Stimulated activated CD8-positive, alpha-beta memory T cell treated with anti-CD3 and anti-CD28 coated beads, Interleukin-12 subunit alpha, Interleukin-12 subunit beta, amount 100 ng/mL, for 24 hours (primary cell): ENCODE results near the gene ENDOU.

Experiments used
- DNase-seq: peaks from one replicate; pipeline ENCODE4 v3.0.0-alpha.2; 2020; ENCODE audit errors: extremely low read depth

ENDOU gene

DNA sequence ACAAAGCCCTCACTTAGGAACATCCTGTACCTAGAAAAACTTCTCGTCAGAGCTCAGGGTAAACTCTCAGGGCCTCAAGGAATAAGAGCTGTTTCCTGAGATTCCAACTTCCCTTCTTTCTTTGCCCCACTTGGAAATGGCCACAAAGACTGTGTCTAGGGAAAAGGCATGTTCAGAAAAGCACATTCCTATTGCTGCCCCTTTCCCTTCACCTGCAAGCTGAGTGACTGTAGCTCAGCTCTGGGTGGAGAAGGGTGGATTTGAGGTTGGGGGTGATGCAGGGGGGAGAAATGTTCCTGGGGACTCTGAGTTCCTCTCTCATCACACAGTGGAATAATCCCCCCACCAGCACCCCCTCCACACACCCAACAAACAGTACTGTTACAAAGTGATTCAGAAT lies 6.8 kb downstream of the ENDOU start:
- DNase-seq, result no peak

DNA sequence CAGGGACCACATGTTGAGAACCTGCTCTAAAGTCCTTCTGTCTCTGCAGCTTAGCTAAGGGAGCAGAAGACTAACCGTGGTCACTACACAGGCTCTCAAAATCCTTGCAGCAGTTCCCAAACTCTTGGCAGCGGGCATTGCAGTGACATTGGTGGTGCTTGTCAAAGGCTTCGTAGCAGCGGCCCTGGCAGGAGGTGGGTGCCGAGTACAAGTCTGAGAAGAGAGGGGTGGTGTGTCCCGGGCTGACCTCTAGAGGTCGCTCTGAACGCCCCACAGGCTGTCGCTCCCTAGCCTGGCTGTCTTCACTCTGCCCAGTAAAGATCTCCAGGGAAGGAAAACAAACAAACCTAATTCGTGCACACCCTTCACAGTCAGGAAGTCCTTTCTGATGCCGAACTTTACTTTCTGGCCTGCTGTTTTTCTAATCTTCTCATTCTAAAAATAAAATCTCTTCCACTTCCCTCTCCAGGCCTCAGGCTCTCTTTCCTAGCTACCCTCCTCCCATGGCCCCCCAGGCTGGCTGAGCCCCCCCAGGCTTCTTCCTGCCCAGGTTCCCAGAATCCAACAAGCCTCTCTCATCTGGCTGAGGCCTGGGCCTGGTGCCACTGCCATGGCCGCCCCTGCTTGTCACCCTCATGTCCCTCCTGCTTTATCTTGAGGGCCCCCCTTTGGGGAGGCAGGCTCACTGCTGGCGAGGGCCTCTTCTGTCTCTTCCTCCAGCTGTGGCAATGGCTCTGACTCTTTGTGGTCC lies 7.7 kb downstream of the ENDOU start:
- no peak for DNase-seq

DNA sequence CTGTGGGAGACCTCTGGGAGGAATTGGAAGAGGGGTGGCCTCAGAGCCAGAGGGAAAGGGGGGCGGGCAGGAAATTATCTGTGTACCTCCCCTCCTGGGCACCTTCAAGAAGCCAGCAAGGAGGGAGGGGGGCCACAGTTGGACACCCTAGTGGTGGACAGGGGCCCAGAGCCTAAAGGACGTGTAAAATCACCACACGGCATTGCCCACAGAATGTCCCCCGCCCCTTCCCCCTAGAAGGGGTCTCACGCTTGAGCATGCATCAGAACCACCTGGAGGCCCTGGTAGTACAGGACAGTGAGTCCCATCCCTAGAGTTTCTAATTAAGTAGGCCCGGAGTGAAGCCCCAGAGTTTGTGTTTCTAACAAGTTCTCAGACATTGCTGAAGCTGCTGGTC lies 8.2 kb downstream of the ENDOU start:
- DNase-seq, result no peak

DNA sequence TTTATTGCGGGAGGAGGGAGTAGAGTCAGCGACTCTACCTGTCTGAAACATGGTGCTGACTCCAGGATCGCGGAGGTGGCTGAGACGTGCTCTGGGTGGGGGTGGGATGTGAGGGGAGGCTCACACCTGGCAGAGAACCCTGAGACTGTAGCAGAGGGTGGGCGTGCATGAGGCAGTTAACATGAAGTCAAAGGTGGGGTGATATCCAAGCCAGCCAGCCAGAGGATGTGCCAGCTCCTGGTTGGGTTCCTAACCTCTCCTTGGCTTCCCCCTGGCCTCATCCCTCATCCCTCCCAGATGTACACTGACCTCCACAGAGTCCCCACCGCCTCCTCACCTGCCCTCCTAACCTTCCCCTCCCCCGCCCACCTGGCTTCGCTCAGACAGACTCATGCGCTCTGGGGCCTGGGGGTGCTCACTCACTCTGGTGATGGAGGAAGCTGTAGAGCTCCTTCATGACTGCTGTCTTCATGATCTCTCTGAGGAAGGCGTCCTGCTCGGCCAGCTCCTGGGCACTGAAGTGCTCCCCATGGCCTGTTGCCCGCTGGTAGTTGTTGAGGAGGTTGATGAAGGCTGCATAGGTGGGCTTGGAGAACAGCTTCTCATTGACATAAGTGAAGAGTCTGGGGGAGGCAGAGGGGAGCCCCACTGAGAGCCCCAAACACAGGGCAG lies 9.3 kb downstream of the ENDOU start:
- DNase-seq, result no peak

DNA sequence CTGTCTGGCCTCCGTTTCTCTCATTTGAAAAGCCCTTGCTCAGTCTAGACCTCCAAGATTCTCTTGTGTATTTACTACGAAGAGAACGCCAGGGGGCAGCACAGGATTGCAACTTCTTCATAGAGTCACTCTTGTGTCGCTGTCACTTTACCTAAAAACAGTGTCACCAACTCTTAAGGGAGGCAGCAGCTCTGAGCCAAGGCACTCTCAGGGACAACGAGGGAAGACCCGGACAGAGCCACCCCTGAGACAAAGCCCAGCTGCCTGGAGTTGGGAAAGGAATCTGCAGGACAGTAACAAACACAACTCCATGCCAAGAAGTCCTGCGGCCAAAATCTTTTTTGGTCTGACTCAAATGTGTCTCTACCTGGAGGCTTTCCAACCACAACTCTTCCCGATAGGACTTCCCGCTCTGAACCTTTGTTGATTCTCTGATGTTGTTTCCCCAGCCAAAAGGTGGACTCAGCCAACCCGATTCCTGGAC lies 9.9 kb downstream of the ENDOU start:
- DNase-seq, result peak; percentile 25

DNA sequence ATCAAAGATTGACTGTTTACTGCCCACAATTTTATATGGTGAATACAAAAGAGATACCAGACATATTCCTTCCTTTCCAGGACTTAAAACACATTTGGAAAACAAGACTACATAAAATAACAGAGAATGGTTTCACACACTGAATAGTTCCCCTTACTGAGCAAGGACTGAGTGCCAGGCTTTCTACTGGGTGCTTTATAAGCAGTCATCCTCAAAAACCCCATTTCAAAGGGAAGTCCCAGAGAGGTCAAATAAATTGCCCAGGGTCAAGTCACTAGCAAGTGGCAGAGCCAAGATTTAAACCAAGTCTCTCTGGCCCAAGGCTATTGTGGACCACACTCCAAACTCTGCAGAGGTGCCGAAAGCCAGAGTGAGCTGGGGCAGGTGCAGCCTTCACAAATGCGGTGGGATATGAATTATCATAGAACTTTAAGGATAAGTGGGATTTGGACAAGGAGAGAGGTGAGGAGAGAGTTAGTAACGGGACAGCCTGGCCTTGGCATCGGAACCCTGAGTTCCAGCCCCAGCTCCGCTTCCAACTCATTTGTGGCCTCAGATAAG lies 10.4 kb downstream of the ENDOU start:
- no peak for DNase-seq

DNA sequence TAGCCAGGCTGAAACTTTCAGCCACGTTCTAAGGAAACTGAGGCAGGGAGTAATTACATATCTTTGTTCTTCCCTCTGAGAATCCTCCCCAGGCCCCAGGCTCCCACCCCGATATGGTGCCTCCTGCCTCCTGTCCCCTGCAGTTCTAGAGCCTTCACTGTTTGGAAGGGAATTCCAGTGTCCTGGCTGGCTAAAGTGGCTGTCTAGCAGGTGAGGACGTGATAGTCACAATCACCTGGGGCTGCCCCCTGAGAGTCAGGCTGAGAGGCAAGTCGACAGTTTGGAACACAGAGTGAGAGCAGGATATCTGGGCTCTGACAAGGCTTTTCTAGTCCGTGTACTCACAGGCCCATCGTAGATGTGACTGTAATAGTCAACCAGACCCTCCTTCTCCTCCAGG lies 13.1 kb downstream of the ENDOU start:
- DNase-seq, result no peak

DNA sequence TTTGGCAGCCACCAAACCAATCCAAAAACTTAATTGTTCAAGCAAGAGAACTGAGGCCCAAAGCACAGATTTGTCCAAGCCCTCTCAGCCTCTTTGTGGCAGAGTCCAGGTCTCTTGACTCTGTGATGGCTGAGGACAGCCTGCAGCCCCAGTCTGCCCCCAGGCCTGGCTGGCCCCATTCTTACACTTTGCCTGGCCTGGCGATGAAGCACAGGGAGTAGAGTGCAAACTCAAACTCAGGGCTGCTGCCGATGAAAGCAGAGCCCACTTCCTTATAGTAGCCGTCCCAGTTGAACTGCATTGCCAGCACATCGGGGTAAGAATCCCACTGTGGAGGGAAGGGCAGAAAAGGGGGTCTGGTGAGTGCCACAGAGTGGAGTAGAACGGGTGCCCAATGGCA lies 13.8 kb downstream of the ENDOU start:
- no peak for DNase-seq

DNA sequence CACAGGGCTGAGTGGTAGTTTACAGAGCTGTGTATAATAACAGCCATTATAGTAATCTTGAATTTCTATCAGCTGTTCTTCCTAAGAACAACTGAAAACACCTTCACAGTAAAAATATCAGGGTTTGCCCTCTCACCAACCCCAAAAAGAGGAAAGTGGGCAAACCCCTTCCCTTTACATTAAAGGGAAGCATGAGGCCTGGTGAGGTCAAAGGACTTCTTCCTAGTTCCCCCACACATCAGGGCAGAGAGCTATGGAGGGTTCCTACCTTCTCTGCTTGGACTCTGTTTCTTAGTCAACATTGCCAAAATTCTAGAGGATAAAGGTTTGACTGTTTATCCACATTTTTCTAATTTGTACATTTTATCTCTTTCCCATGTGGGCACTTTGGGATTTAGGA lies 15.0 kb downstream of the ENDOU start:
- DNase-seq, result no peak

DNA sequence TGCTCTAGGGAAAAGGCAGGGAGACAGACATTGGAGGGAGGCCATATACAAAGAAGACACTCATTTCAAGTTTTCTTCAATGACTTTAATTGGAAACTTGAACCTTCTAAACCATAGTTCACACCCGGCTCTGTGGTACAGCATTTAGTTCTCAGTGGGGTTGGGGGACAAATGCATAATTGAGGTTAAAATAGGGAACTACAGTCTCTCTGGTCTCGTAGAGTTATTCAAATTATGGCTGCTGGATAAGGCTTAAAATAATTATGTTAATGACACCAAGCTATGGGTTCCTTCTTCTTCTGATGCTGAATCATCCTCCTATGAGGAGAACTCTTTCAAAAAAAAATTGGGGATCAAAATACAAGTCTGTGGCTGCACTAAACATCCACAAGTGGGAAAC lies 15.6 kb downstream of the ENDOU start:
- no peak for DNase-seq

DNA sequence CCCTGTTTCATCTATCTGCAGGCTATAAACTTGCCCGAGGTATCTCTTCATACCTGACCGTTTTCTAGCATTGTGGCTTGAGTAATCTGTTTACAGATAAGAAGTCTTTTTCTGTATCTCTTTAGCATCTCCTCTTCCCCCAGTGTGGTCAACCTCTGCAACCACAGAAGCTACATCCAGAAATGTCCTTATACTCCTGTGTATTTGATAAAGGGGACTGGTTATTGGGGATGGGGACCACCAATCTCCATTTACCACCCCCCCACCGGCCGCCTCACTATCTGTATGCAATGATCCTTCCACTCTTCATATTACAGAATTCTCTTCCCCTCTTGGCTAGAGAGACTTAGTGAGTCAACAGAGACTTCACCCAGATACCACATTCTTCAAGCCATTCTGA lies 16.1 kb downstream of the ENDOU start:
- no peak for DNase-seq

DNA sequence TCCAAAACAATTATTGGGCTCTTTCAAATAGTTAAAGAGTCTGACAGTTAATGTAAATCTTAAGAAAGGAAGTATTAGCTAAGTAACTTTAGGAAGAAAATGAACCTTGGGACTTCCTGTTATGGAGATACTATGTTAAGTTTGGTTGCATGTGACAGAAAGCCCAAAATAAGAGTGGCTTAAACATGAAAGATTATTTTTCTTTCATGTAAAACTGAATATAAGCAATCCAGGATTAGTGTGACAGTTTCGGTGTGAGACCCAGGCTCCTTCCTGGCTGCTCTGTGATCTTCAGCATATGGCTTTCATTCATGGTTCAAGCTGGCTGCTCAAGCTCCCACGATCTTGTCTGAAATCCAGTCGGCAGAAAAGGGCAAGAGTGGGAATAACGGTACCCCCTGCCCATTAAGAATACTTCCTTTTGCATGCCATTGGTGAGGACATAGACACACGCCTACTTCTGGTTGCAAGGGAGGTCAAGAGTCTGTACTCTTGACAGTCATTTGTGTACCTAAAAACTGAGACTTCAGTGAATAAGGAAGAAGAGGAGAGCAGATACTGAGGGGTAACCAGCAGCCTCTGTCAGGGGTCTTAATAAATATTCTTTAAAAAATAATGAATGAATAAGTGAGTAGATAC lies 17.3 kb downstream of the ENDOU start:
- no peak for DNase-seq

DNA sequence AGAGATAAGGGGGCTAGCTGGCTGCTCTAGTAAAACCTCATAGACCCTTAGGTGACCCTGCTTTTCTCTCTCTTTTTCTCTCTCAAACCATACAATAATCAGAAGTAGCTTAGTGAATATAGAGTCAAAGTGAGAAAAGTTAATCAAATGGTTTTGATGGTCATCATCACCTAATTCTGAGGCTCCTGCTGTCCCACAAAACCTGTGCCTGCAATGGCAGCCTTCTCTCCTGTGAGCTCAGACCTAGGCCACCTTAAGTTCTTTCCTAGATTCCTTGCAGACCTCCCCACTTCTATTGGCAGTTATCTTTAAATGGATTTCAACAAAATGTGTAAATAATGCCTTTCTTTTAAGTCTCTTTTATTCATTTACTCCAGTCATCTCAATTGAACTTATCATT lies 17.9 kb downstream of the ENDOU start:
- no peak for DNase-seq

DNA sequence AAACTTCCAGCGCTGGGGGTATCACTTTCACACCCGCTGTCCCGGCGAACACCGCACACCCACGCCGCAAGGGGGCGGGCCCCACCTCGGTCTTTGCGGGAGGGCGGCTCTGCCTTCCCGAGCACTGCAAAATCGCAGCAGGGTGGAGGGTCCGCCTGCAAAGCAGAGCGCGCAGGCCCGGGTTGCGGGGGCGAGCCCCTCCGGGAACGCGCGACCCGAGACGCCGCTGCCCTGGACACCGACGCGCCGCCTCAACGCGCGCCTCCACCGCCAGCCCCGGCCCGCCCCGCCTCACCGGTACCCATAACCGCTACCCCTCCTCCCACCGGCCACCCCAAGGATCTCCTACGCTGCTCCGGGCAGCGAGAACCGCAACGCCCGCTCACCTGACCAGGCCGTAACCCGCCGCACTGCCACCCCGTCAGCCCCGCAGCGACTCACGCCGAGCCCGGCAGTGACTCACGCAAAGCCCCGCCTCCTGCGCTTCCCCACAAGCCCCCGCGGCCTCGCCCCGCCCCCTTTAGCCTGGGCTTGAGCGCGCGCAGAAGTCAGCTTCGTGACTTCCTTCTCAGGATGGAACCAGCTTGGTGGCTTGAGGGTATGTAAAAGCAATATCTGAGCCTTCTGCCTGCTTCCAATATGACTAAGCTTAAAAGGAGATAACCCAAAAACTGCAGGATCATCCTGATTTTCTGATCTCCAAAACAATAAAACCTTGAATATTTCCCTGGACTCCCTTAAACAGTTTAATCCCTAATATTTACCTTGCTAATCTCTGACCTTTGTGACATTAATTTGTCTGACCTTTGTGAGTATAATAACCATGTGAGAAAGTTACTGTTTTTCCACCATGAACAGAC lies 19.5 kb downstream of the ENDOU start, which contains the start of gene RPAP3:
Gene RPAP3, minus strand, starts transcription at position 465 of the 860 bp plus-strand sequence. CDS start 3,190 bp downstream, outside the sequence.
- DNase-seq, result peak; percentile 98

DNA sequence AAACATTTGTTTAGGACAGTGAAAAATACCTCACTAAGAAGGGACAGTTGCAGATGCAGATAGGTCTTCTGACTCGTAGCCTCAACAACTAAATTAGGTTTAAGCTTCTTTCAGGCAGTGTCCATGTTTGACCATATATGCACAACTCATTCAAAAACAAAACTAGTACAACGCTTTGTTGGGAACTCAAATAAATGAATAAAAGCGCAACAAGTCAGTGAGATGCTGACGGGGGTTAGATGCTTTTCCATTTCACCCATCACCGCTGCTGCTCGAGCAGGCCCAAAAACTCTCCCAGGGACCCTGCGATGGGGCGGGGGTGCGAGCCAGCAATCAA lies 20.1 kb downstream of the ENDOU start:
- no peak for DNase-seq

DNA sequence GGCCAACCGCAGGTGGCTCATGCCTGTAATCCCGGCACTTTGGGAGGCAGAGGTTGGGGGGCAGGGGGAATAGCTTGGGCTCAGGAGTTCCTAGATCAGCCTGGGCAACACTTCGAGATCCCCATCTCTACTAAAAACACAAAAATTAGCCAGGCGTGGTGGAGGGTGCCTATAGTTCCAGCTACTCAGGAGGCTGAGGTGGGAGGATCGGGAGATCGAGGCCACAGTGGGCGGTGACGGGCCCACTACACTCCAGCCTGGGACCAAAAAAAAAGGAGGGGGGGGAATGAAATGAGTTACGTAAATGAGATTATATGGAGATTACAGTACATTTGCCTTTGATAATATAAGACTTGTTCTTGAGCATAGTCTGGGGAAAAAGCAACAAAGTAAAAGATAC lies 20.6 kb downstream of the ENDOU start:
- no peak for DNase-seq

DNA sequence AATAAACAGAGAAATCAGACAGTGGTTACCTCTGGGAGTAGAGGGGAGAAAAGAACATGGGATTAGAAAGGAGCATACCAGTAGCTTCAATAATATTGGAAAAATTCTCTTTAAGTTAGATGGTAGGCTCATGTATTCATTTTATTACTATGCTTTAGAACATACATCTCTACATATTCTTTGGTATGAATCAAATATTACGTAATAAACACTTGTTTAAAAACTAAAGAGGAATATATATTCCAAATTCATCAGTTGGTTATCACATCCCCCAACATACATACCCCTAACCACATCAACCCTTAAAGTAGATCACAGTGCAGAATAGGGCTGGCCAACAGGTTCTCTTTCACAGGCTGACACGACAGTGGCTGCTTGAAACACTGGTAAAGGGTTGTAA lies 25.0 kb downstream of the ENDOU start:
- no peak for DNase-seq

DNA sequence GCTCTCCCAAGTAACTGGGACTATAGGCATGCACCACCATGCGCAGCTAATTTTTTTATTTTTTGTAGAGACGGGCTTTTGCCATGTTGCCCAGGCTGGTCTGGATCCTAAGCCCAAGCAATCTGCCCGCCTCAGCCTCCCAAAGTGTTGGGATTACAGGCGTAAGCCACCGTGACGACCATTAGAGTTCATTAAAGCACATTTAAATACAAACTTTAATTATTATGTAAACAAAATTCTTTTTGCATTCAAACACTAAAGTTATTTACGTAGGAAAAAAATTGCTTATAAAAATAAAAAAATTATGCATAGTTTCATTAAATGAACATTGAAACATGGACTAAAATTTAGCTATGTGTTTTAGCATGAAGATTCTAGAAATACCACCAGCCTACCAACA lies 26.7 kb downstream of the ENDOU start:
- no peak for DNase-seq

DNA sequence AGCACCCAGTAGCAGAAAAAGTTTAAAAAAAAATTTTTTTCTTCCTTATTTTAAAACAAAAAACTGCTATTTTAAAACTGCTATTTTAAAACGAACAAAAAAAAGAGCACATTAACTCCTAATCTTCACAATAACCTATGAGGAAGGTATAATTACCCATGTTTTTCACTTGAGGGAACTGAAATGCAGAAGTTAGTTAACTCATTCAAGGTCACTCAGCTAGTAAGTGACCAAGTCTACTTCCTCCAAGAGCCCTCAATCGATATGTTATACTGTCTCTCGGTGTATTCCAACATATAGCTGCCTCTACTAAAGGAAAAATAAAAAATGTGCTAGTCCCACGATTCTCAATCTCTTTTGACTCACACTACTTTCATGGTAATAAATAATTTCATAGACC lies 27.2 kb downstream of the ENDOU start:
- DNase-seq, result no peak

DNA sequence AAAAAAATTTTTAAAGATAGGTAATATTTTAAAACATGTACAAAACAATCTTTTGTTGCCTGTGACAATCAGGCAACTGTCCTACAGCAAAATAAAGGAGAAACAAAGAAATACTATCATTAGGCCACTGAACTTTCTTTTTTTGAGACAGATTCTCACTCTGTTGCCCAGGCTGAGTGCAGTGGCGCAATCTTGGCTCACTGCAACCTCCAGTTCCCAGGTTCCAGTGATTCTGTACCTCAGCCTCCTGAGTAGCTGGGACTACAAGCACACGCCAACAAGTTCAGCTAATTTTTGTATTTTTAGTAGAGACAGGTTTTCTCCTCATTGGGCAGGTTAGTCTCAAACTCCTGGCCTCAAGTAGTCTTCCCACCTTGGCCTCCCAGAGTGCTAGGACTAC lies 36.1 kb downstream of the ENDOU start:
- no peak for DNase-seq

DNA sequence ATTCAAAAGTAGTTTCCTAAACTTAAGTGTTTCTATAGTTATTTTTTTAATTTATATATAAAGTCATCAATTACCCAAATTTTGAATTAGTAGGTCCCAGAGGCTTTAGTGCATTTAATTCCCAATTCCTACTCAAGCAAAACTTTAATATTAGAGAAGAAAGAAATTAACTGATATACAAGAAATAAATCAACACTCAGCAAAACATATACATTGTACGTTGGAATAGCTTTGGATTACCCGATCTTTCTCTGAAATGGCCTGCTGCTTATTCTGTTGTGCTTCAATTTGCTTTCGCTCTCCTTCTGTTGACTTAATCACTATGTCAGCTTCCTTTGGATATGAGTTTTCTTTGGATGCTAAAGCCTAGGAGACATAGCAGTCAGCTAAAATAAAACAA lies 37.7 kb downstream of the ENDOU start:
- no peak for DNase-seq
